Breast epithelium (tissue), 3 donors: ENCODE results near the gene RFTN1.

Source experiments
- POLR2A ChIP-seq: fragments of 450-650 bp; IDR thresholded peaks from one replicate; pipeline ENCODE4 v1.6.1; 2016; ENCODE audit warnings: antibody characterized with exemption, mild to moderate bottlenecking, moderate library complexity
- POLR2AphosphoS5 ChIP-seq, 3 donors: sonication (generic); formaldehyde crosslinking; IDR thresholded peaks; one replicate each; pipeline ENCODE4 v1.6.1; 2017; ENCODE audit warnings: antibody characterized with exemption in 3 of 3

DNA sequence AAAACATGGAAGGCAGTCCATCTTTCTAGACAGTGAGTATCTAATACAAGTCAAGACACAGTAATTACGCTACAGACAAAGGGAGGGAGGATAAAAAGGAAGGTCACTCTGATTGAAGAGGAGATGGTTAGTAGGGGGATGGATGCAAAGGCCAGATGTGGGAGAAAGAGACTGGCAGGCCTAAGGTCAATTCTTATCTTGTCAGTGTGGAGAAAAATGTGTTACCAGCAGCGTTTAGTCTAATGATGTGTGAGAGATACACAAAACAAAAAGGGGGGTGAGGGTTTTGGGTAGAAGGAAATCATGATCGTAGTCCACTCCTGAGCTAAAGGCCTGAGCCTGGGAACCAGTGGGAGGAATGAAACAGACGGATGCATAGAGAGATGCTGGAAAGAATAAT, 46.7 kb downstream of the RFTN1 start:
- TF ChIP-seq POLR2A (no peak), POLR2AphosphoS5 (IDR thresholded peaks at IDR 0.05) (no peak)
